A549 (cell line): ENCODE results near the gene UXT.

Experiments
- CTCF ChIP-seq: fragments of >200 bp; sonication (Bioruptor Twin); formaldehyde crosslinking; IDR thresholded peaks from 3 replicates; pipeline ENCODE4 v1.5.1; 2016
- EHMT2 ChIP-seq: fragments of 200-600 bp; sonication (generic); IDR thresholded peaks from 2 replicates; pipeline ENCODE4 v1.6.1; 2016; ENCODE audit warnings: antibody characterized with exemption, low read depth, mild to moderate bottlenecking, moderate library complexity
- FOSB ChIP-seq: fragments of 250-450 bp; sonication (Bioruptor Pico); IDR thresholded peaks from 2 replicates; pipeline ENCODE4 v1.5.0; 2020; ENCODE audit warnings: mild to moderate bottlenecking, moderate library complexity
- HOXB13 ChIP-seq: fragments of 250-450 bp; sonication (Bioruptor Pico); IDR thresholded peaks from 2 replicates; pipeline ENCODE4 v1.5.0; 2020; ENCODE audit warnings: low read depth, mild to moderate bottlenecking, moderate library complexity
- MAZ ChIP-seq: fragments of 150-350 bp; IDR thresholded peaks from 2 replicates; pipeline ENCODE4 v1.6.1; 2014; ENCODE audit warnings: antibody characterized with exemption, low read depth, low read length, borderline replicate concordance
- MYC ChIP-seq: IDR thresholded peaks from 2 replicates; pipeline ENCODE4 v1.6.1; 2012; ENCODE audit warnings: mild to moderate bottlenecking, inconsistent platforms, low read length, improper control_type of control experiment, borderline replicate concordance
- NPAS2 ChIP-seq: fragments of 250-450 bp; sonication (Bioruptor Pico); IDR thresholded peaks from 2 replicates; pipeline ENCODE4 v1.8.0; 2022; ENCODE audit warnings: mild to moderate bottlenecking, moderate library complexity, borderline replicate concordance
- POLR2A ChIP-seq: IDR thresholded peaks from 2 replicates; pipeline ENCODE4 v1.6.1; 2012; ENCODE audit warnings: mild to moderate bottlenecking, low read length
- RAD21 ChIP-seq, 2 experiments: fragments of >200 bp in 1 of 2; sonication (Bioruptor Twin) in 1 of 2; formaldehyde crosslinking in 1 of 2; IDR thresholded peaks in 1 of 2; conservative IDR thresholded peaks in 1 of 2; 2 replicates in 1 of 2; 3 replicates in 1 of 2; pipeline ENCODE4 v1.6.1; 2012 to 2018; ENCODE audit warnings: inconsistent platforms in 1 of 2
- REST ChIP-seq: fragments of 200-600 bp; sonication (generic); IDR thresholded peaks from 2 replicates; pipeline ENCODE4 v1.6.1; 2016; ENCODE audit warnings: antibody characterized with exemption, mild to moderate bottlenecking, moderate library complexity
- RFX5 ChIP-seq: fragments of 450-650 bp; IDR thresholded peaks from 2 replicates; pipeline ENCODE4 v1.7.1; 2014; ENCODE audit warnings: antibody characterized with exemption, mild to moderate bottlenecking, moderate library complexity

DNA sequence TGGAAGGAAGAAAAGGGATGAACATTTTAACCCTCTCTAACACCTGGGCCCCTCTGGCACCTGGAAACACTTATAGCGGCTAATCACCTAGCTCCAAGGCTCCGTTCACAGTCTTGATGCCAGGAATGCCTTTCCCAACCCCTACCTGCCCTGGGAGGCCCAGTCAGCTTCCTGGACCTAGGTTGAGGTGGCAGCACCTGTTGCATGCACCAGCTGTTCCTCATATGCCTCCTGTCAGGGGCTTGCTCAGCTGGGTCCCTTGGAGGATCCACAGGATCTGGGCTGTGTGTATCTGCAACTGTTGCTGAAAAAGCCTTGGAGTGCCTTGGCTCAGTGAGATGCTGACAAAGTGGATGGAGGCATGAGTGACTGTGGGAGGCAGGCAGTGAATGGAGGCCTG lies 33.6 kb downstream of the UXT start:
- no peak for TF ChIP-seq CTCF
- no peak for TF ChIP-seq MYC
- TF ChIP-seq POLR2A, result no peak
- no peak for TF ChIP-seq MAZ
- TF ChIP-seq HOXB13, result no peak
- TF ChIP-seq NPAS2 (CRISPR knock-in tag), result no peak
- no peak for TF ChIP-seq RAD21 (conservative IDR thresholded peaks at IDR 0.05 in 1 of 2, IDR thresholded peaks at IDR 0.05 in 1 of 2)
- TF ChIP-seq FOSB (CRISPR knock-in tag), result no peak
- no peak for TF ChIP-seq RFX5
- TF ChIP-seq REST, result no peak
- TF ChIP-seq EHMT2, result no peak
